GM12878 (cell line): ENCODE measurements around the gene NRG4. TPM values are rescaled to one million over a fixed set of nuclear protein-coding genes. Genes with fewer than 3 reads are reported as not detected.

Experiments used
- ATAC-seq: fragments of 200-7000 bp; cut with Tn5 transposase; 3 replicates; pipeline ENCODE4 v1.9.1; 2020; ENCODE audit warnings: mild to moderate bottlenecking, moderate library complexity
- BruUV-seq: library from RNA; stranded (reverse); fragments of 400-500 nt; replicated peaks from 2 replicates; lab custom pipeline; 2021; lab: Mats Ljungman, UMichigan
- CTCF ChIA-PET: fragments of 300-600 bp; sonication (Branson Sonifier 250); formaldehyde crosslinking; extraction: SDS; loops from one replicate; lab custom pipeline; 2021; ENCODE audit warnings: inconsistent platforms; lab: Yijun Ruan, JAX
- POLR2A ChIA-PET: fragments of 350-600 bp; formaldehyde crosslinking; extraction: SDS; loops from one replicate; lab custom pipeline; 2021; ENCODE audit warnings: inconsistent platforms; lab: Charles Lee
- RAD21 ChIA-PET: fragments of 300-600 bp; sonication (Branson Sonifier 250); formaldehyde crosslinking; loops from one replicate; lab custom pipeline; 2023; ENCODE audit warnings: antibody characterized with exemption; ENCODE audit not compliant: unreplicated experiment; lab: Charles Lee
- SMC1A ChIA-PET: fragments of 300-600 bp; sonication (Branson Sonifier 250); formaldehyde crosslinking; loops from one replicate; lab custom pipeline; 2023; ENCODE audit not compliant: unreplicated experiment, uncharacterized antibody; lab: Charles Lee
- DNase-seq: peaks from one replicate; pipeline ENCODE4 v3.0.0-alpha.2; 2011; ENCODE audit warnings: low read depth, low spot score
- FAIRE-seq: peaks from 3 replicates; lab custom pipeline; 2011; peaks lifted over from hg19 to GRCh38; lab: Jason Lieb, UNC
- H2AFZ ChIP-seq: 2 replicates; pipeline ENCODE4 v1.6.0; 2011; ENCODE audit warnings: low read depth, low read length, control low read depth; ENCODE audit not compliant: control insufficient read depth
- H3K27ac ChIP-seq: 2 replicates; pipeline ENCODE4 v1.5.1; 2011; ENCODE audit warnings: control low read depth; ENCODE audit not compliant: control insufficient read depth, insufficient read depth
- H3K27me3 ChIP-seq, 2 experiments: replicated peaks in 1 of 2; 2 replicates each; pipeline versions ENCODE4 v1.6.0 to v1.6.1; 2011; ENCODE audit warnings: low read length in 1 of 2; ENCODE audit not compliant: control insufficient read depth in 2 of 2, insufficient read depth in 2 of 2
- H3K36me3 ChIP-seq, 2 experiments: 2 replicates each; pipeline ENCODE4 v1.5.1; 2011; ENCODE audit warnings: low read length in 1 of 2; ENCODE audit not compliant: control insufficient read depth in 2 of 2, insufficient read depth in 2 of 2
- H3K4me1 ChIP-seq: 2 replicates; pipeline ENCODE4 v1.6.1; 2011; ENCODE audit warnings: mild to moderate bottlenecking, low read length, moderate library complexity, mixed read lengths; ENCODE audit not compliant: control insufficient read depth, insufficient read depth
- H3K4me2 ChIP-seq: 2 replicates; pipeline ENCODE4 v1.6.0; 2011; ENCODE audit warnings: control low read depth; ENCODE audit not compliant: control insufficient read depth, insufficient read depth
- H3K4me3 ChIP-seq: fragments of 200-600 bp; sonication (generic); 2 replicates; pipeline ENCODE4 v1.5.1; 2016
- H3K79me2 ChIP-seq: 2 replicates; pipeline ENCODE4 v1.6.0; 2011; ENCODE audit warnings: low read length; ENCODE audit not compliant: control insufficient read depth, insufficient read depth
- H3K9ac ChIP-seq: 2 replicates; pipeline ENCODE4 v1.8.0; 2011; ENCODE audit warnings: low read length, control low read depth, mixed read lengths; ENCODE audit not compliant: control insufficient read depth, insufficient read depth
- H3K9me3 ChIP-seq: replicated peaks from 3 replicates; pipeline ENCODE4 v1.5.1; 2011; ENCODE audit warnings: mild to moderate bottlenecking, low read length; ENCODE audit not compliant: control insufficient read depth, insufficient read depth
- H4K20me1 ChIP-seq: 2 replicates; pipeline ENCODE4 v1.6.0; 2011; ENCODE audit not compliant: control insufficient read depth, insufficient read depth
- ATF3 ChIP-seq: IDR thresholded peaks from 2 replicates; pipeline ENCODE4 v1.6.1; 2011; ENCODE audit warnings: low read depth, mild to moderate bottlenecking, low read length, moderate library complexity, borderline replicate concordance; ENCODE audit errors: extremely low read depth
- BCLAF1 ChIP-seq: fragments of 450-650 bp; IDR thresholded peaks from 2 replicates; pipeline ENCODE4 v1.6.1; 2017; ENCODE audit warnings: antibody characterized with exemption, mild to moderate bottlenecking, moderate library complexity
- E2F4 ChIP-seq: IDR thresholded peaks from 2 replicates; pipeline ENCODE4 v1.6.1; 2012; ENCODE audit warnings: low read depth, low read length, improper control_type of control experiment
- EED ChIP-seq: sonication (generic); IDR thresholded peaks from 2 replicates; pipeline ENCODE4 v1.6.1; 2016; ENCODE audit warnings: antibody characterized with exemption, low read depth
- MEF2A ChIP-seq: IDR thresholded peaks from 2 replicates; pipeline ENCODE4 v1.6.1; 2011; ENCODE audit warnings: low read depth, mild to moderate bottlenecking, low read length, moderate library complexity; ENCODE audit not compliant: insufficient read depth
- MTA3 ChIP-seq: IDR thresholded peaks from 2 replicates; pipeline ENCODE4 v1.6.1; 2012; ENCODE audit warnings: low read length, inconsistent platforms, borderline replicate concordance
- MYB ChIP-seq: fragments of 150-350 bp; IDR thresholded peaks from 2 replicates; pipeline ENCODE4 v1.6.1; 2014; ENCODE audit warnings: mild to moderate bottlenecking, low read depth, low read length, borderline replicate concordance
- NFYA ChIP-seq: IDR thresholded peaks from 2 replicates; pipeline ENCODE4 v1.6.1; 2011; ENCODE audit warnings: low read depth, mild to moderate bottlenecking, low read length, improper control_type of control experiment, borderline replicate concordance
- POU2F2 ChIP-seq: IDR thresholded peaks from 3 replicates; pipeline ENCODE4 v1.6.1; 2011; ENCODE audit warnings: low read depth, mild to moderate bottlenecking, low read length, borderline replicate concordance
- RUNX3 ChIP-seq: IDR thresholded peaks from 2 replicates; pipeline ENCODE4 v1.6.1; 2012; ENCODE audit warnings: low read length, inconsistent platforms
- SIX5 ChIP-seq: IDR thresholded peaks from 2 replicates; pipeline ENCODE4 v1.6.1; 2011; ENCODE audit warnings: mild to moderate bottlenecking, low read depth, low read length, moderate library complexity; ENCODE audit not compliant: severe bottlenecking
- SMC3 ChIP-seq: IDR thresholded peaks from 2 replicates; pipeline ENCODE4 v1.6.1; 2011; ENCODE audit warnings: low read length, improper control_type of control experiment, borderline replicate concordance
- TAF1 ChIP-seq: IDR thresholded peaks from 2 replicates; pipeline ENCODE4 v1.6.1; 2011; ENCODE audit warnings: mild to moderate bottlenecking, low read depth, low read length, borderline replicate concordance
- USF1 ChIP-seq: IDR thresholded peaks from 2 replicates; pipeline ENCODE4 v1.6.1; 2011; ENCODE audit warnings: borderline replicate concordance, low read depth, mild to moderate bottlenecking, moderate library complexity, mixed read lengths, low read length; ENCODE audit not compliant: insufficient read depth; ENCODE audit errors: extremely low read length
- WRNIP1 ChIP-seq: IDR thresholded peaks from 2 replicates; pipeline ENCODE4 v1.6.1; 2011; ENCODE audit warnings: low read depth, low read length, improper control_type of control experiment, borderline replicate concordance
- WGBS: methylation state at CpG from one replicate; pipeline ENCODE4 v1.1.6; 2016; ENCODE audit warnings: low lambda C conversion rate; ENCODE audit not compliant: insufficient replicate concordance, insufficient coverage; ENCODE audit errors: missing lambda C conversion rate; 5-methylcytosine and 5-hydroxymethylcytosine counted together
- in situ Hi-C: fragments of 300-500 bp; cut with MboI; formaldehyde crosslinking; loops from 9 replicates; pipeline ENCODE4 v1.14.3; 2018; ENCODE audit warnings: mixed read lengths
- intact Hi-C: fragments of 100-400 bp; cut with micrococcal nuclease; formaldehyde crosslinking; loops from one replicate; pipeline ENCODE4 v1.14.2; 2022; ENCODE audit not compliant: unreplicated experiment
- polyA plus RNA-seq, 11 experiments: library from polyadenylated mRNA; depleted of rRNA in 4 of 11; unstranded in 6 of 11; stranded (reverse) in 5 of 11; fragments of >200 nt; fragmentation: Nextera tagmentation in 4 of 11; fragmentation: Illumina TruSeq in 1 of 11; extraction: Ambion mirVana in 4 of 11; extraction: Trizol in 1 of 11; gene quantifications; 1 replicate in 1 of 11; 2 replicates in 10 of 11; pipeline versions ENCODE4 v1.2.1 to v1.2.3, GENCODE V29; 2011 to 2016; ENCODE audit warnings: inconsistent platforms in 2 of 11, missing spikeins in 2 of 11, low read depth in 1 of 11
- total RNA-seq, 4 experiments: library from RNA; depleted of rRNA in 3 of 4; stranded (reverse); fragments of >200 nt in 3 of 4; fragmentation: Illumina TruSeq in 1 of 4; extraction: Trizol in 1 of 4; gene quantifications; 2 replicates each; pipeline versions ENCODE4 v1.2.1 to v1.2.3, GENCODE V29; 2013 to 2021

Gene NRG4
- total and polyA plus RNA-seq, 10 of the 15 experiments (the other 5 are each of a cell fraction or from before 2014, with no cell fraction given): 0.76 to 8.3 (median 5.5) TPM

GRCh38 chr15:75989875-75990274, 22.3 kb downstream of the NRG4 start:
- CTCF ChIA-PET: interaction anchor here (0.7 to 2.9 kb wide), 4 partner anchors 10 to 150 kb away, joined by 3 to 11 read pairs (median 4); no protein-coding TSS in a partner anchor
- TF ChIP-seq MYB: no peak
- TF ChIP-seq SMC3: no peak
- no peak for TF ChIP-seq SIX5
- TF ChIP-seq EED: no peak
- TF ChIP-seq E2F4: no peak
- no peak for TF ChIP-seq NFYA
- no peak for TF ChIP-seq MEF2A
- no peak for TF ChIP-seq WRNIP1
- no peak for TF ChIP-seq MTA3
- no peak for TF ChIP-seq POU2F2
- TF ChIP-seq RUNX3: no peak
- no peak for TF ChIP-seq ATF3
- no peak for TF ChIP-seq BCLAF1
- TF ChIP-seq TAF1: no peak
- no peak for TF ChIP-seq USF1
- RAD21 ChIA-PET: no interaction called here
- Histone ChIP-seq H3K4me3 (no peak overlapping the region), H4K20me1 (no peaks in the 10 kb centered on the region), H3K9me3 (0 out of 3 replicates have a peak, but pooled peaks cover 1% of the 10 kb centered on the region), H3K27me3 (no peaks in the 10 kb centered on the region), H3K36me3 (no peaks in the 10 kb centered on the region), H3K27ac (no peak overlapping the region), H2AFZ (no peak overlapping the region), H3K4me1 (no peaks in the 10 kb centered on the region), H3K4me2 (no peak overlapping the region), H3K79me2 (no peaks in the 10 kb centered on the region), H3K9ac (no peak overlapping the region)
- no TSS peak for BruUV-seq
- POLR2A ChIA-PET: interaction anchor here (0.6 kb wide), 1 partner anchor 538 kb away, joined by 3 read pairs; the partner anchor contains the start of gene SIN3A
- in situ Hi-C loops (no loop called here), intact Hi-C loops (no loop called here)
- 64% methylated on average over 7 of the region's 7 CpGs for WGBS
- ATAC-seq (no peak), DNase-seq (no peak), FAIRE-seq (no peak)
- SMC1A ChIA-PET: interaction anchor here (0.6 to 0.7 kb wide), 2 partner anchors 55 to 58 kb away, joined by 3 read pairs; no protein-coding TSS in a partner anchor
